GM06990 (cell line): Measurements from ENCODE around the gene GLYATL3.

Source experiments
- DNase-seq: peaks from one replicate; pipeline ENCODE4 v3.0.0-alpha.2; 2011; ENCODE audit not compliant: insufficient read length; ENCODE audit errors: extremely low read depth
- H3K27me3 ChIP-seq: replicated peaks from 2 replicates; pipeline ENCODE4 v1.6.0; 2011; ENCODE audit warnings: low read length; ENCODE audit not compliant: control insufficient read depth, insufficient read depth
- H3K36me3 ChIP-seq: 2 replicates; pipeline ENCODE4 v1.5.1; 2011; ENCODE audit warnings: low read length; ENCODE audit not compliant: control insufficient read depth, insufficient read depth
- H3K4me3 ChIP-seq: replicated peaks from 2 replicates; pipeline ENCODE4 v1.5.1; 2011; ENCODE audit warnings: low read depth, mild to moderate bottlenecking, control low read depth, low read length
- TF ChIP-seq, protein P1 (sequence below): IDR thresholded peaks from 2 replicates; pipeline ENCODE4 v1.5.1; 2011; ENCODE audit warnings: low read length, control low read depth, mild to moderate bottlenecking, inconsistent platforms; ENCODE audit not compliant: insufficient read depth, poor library complexity, severe bottlenecking

Gene GLYATL3

DNA sequence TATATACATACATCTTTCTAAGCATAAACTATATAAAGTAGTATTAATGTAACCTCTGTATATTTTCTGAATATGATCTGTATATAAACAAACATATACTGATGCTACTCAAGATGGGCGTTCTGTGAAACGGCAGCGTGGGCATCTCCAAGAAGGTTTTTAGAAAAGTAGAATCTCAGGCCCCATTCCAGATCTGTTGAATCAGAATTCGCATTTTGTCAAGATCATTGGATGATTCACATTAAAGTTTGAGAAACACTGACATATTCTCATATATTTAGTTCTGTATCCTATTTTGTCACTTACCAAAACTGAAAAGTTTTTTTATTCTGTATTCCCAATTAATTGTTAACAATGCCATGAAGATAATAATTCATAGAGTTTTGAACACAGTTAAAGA is 56.2 kb downstream of the GLYATL3 start:
- Histone ChIP-seq H3K4me3 (no peak overlapping the region), H3K27me3 (no peaks in the 10 kb centered on the region), H3K36me3 (no peaks in the 10 kb centered on the region)
- TF ChIP-seq, protein P1, sequence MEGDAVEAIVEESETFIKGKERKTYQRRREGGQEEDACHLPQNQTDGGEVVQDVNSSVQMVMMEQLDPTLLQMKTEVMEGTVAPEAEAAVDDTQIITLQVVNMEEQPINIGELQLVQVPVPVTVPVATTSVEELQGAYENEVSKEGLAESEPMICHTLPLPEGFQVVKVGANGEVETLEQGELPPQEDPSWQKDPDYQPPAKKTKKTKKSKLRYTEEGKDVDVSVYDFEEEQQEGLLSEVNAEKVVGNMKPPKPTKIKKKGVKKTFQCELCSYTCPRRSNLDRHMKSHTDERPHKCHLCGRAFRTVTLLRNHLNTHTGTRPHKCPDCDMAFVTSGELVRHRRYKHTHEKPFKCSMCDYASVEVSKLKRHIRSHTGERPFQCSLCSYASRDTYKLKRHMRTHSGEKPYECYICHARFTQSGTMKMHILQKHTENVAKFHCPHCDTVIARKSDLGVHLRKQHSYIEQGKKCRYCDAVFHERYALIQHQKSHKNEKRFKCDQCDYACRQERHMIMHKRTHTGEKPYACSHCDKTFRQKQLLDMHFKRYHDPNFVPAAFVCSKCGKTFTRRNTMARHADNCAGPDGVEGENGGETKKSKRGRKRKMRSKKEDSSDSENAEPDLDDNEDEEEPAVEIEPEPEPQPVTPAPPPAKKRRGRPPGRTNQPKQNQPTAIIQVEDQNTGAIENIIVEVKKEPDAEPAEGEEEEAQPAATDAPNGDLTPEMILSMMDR, result no peak
- DNase-seq, result no peak

DNA sequence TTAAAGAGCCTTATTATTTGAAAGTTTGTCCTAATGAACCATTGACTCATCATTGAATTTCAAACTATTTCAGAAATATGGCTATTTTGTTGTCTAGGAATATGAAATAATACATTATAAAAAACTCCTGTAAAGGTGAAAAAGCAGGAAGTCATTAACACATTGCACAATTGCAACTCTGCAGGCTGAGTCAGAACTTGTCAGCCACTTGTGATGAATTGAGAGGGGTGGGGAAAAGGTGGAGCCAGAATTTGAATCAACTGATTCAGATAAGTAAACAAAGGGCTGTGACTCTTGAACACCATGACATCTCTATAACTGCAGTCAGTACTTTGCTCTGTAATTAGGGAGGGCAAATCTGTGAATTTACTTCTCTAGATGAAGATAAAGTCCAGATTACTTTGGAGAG is 56.7 kb downstream of the GLYATL3 start:
- TF ChIP-seq, protein P1, result no peak
- Histone ChIP-seq H3K4me3 (no peak overlapping the region), H3K27me3 (no peaks in the 10 kb centered on the region), H3K36me3 (no peaks in the 10 kb centered on the region)
- DNase-seq, result no peak

DNA sequence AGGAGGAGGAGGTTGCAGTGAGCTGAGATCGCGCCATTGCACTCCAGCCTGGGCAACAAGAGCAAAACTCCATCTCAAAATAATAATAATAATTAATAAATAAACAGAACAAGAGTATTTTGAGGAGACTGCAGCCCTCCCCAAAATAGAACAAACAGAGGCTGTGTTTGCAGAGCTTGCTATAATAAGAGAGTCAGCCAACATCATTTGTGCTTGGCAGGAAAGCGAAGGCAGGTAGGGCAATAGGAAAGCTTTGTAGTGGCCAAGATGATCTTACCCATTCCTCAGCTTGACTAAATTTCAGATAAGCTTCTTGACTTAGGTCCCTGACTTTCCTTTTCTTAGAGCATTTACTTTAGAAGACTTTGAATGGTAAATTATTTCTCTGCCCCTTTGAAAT is 57.5 kb downstream of the GLYATL3 start:
- TF ChIP-seq, protein P1, result no peak
- DNase-seq, result no peak
- Histone ChIP-seq H3K4me3 (no peak overlapping the region), H3K36me3 (no peaks in the 10 kb centered on the region), H3K27me3 (no peaks in the 10 kb centered on the region)

DNA sequence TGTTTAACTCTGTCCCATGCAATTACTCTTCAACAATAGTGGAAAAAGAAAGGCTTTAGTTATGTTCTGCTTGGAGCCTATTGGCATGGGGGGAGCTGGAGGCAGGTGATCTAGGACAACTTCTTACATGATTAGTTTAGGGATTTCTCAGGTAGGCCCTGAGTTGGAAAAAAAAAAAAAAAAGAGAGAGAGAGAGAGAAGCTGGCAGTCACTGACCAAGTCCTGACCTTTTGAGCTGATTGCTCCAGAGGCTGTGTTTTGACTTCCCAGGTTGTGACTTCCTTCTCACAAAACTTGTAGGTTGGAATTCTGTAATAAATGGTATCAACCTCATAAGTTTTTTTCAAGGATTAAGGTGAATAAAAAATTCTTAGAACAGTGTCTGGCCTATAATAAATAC is 58.5 kb downstream of the GLYATL3 start:
- Histone ChIP-seq H3K36me3 (no peaks in the 10 kb centered on the region), H3K27me3 (no peaks in the 10 kb centered on the region), H3K4me3 (no peak overlapping the region)
- TF ChIP-seq, protein P1, result no peak
- no peak for DNase-seq

DNA sequence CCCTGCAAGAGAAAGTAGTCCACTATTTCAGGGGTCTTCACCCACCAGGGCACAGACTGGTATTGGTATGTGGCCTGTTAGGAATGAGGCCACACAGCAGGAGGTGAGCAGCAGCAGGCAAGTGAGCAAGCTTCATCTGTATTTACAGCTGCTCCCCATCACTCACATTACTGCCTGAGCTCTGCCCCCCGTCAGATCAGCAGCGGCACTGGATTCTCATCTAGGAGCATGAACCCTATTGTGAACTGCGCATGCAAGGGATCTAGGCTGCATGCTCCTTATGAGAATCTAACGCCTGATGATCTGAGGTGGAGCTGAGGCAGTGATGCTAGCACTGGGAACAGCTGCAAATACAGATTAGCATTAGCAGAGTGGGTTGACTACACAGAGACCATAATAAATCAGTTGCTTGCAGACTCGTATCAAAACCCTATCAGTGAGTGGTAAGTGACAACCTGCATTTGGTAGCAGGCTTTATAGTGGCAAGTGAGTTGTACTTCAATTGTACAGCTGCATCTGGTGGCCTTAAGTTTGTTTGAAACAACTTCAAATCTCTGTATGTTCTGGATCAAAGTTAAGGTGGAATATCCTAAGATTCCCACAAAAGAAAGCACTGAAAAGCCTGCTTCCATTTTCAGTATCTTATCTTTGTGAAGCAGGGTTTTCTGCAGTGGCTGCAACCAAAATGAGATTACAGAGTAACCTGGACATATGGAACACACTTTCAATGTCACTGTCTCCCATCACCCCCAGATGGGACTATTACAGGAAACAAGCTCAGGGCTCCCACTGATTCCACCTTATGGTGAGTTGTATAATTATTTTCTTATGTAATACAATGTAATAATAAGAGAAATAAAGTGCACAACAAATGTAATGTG is 63.5 kb downstream of the GLYATL3 start:
- H3K27me3 ChIP-seq, result no peaks in the 10 kb centered on the region

More for the DNA sequence above, 63.5 kb downstream of the GLYATL3 start:
- H3K36me3 ChIP-seq, result no peaks in the 10 kb centered on the region
- TF ChIP-seq, protein P1, result no peak
- no peak overlapping the region for H3K4me3 ChIP-seq
- DNase-seq, result no peak
